HepG2 (cell line): Measurements from ENCODE around the gene OTUB2. TPM values are rescaled to one million over a fixed set of nuclear protein-coding genes. Genes with fewer than 3 reads are reported as not detected.

Source experiments
- AGO1 ChIP-seq: fragments of 200-400 bp; formaldehyde crosslinking; IDR thresholded peaks from 2 replicates; pipeline ENCODE4 v1.6.1; 2017; ENCODE audit warnings: mild to moderate bottlenecking, low read depth, low read length, moderate library complexity; ENCODE audit not compliant: poor library complexity, severe bottlenecking
- ARHGAP35 ChIP-seq: sonication (generic); formaldehyde crosslinking; IDR thresholded peaks from 2 replicates; pipeline ENCODE4 v1.9.0; 2022; ENCODE audit warnings: mild to moderate bottlenecking, inconsistent platforms, moderate library complexity, missing genetic modification reagents, borderline replicate concordance
- ARNT2 ChIP-seq: sonication (generic); formaldehyde crosslinking; IDR thresholded peaks from 2 replicates; pipeline ENCODE4 v1.8.0; 2022; ENCODE audit warnings: mild to moderate bottlenecking, low read depth, missing genetic modification reagents, moderate library complexity
- ASH2L ChIP-seq: fragments of 300-600, 200-600 bp; sonication (generic); IDR thresholded peaks from 2 replicates; pipeline ENCODE4 v1.7.0; 2017; ENCODE audit warnings: low read depth, mild to moderate bottlenecking, moderate library complexity, mixed read lengths, low read length; ENCODE audit not compliant: insufficient read length
- HMGA1 ChIP-seq: sonication (generic); formaldehyde crosslinking; conservative IDR thresholded peaks from 2 replicates; pipeline ENCODE4 v1.4.0; 2020; ENCODE audit warnings: missing genetic modification reagents
- MTF1 ChIP-seq: sonication (generic); formaldehyde crosslinking; IDR thresholded peaks from 2 replicates; pipeline ENCODE4 v1.5.0; 2020; ENCODE audit warnings: missing genetic modification reagents
- MXI1 ChIP-seq: IDR thresholded peaks from 3 replicates; pipeline ENCODE4 v1.6.1; 2012; ENCODE audit warnings: low read depth, low read length, inconsistent platforms, borderline replicate concordance
- NFATC3 ChIP-seq: sonication (generic); formaldehyde crosslinking; IDR thresholded peaks from 2 replicates; pipeline ENCODE4 v1.5.1; 2020; ENCODE audit warnings: mild to moderate bottlenecking, missing genetic modification reagents
- POLR2AphosphoS5 ChIP-seq: IDR thresholded peaks from 2 replicates; pipeline ENCODE4 v1.6.1; 2012; ENCODE audit warnings: low read depth, low read length
- TAF15 ChIP-seq: fragments of 200-400 bp; formaldehyde crosslinking; IDR thresholded peaks from one replicate; pipeline ENCODE4 v1.6.1; 2018; ENCODE audit warnings: mild to moderate bottlenecking, low read depth, low read length; ENCODE audit not compliant: poor library complexity, severe bottlenecking
- ZBTB39 ChIP-seq: sonication (generic); formaldehyde crosslinking; IDR thresholded peaks from 2 replicates; pipeline ENCODE4 v1.5.0; 2020; ENCODE audit warnings: missing genetic modification reagents
- ZKSCAN1 ChIP-seq: fragments of 150-350 bp; IDR thresholded peaks from 2 replicates; pipeline ENCODE4 v1.6.1; 2014; ENCODE audit warnings: low read length
- ZNF205 ChIP-seq: IDR thresholded peaks from 2 replicates; pipeline ENCODE4 v1.6.1; 2018; ENCODE audit warnings: missing biosample characterization, missing genetic modification reagents
- ZNF407 ChIP-seq: sonication (generic); formaldehyde crosslinking; IDR thresholded peaks from one replicate; pipeline ENCODE4 v1.5.1; 2020; ENCODE audit warnings: mild to moderate bottlenecking, missing genetic modification reagents; ENCODE audit errors: not compliant biosample characterization
- ZNF672 ChIP-seq: sonication (generic); formaldehyde crosslinking; IDR thresholded peaks from 2 replicates; pipeline ENCODE4 v1.8.1; 2022; ENCODE audit warnings: missing genetic modification reagents
- ZXDC ChIP-seq: sonication (generic); formaldehyde crosslinking; IDR thresholded peaks from 2 replicates; pipeline ENCODE4 v1.5.0; 2020; ENCODE audit warnings: mild to moderate bottlenecking, missing genetic modification reagents
- polyA plus RNA-seq, 8 experiments: library from polyadenylated mRNA; depleted of rRNA in 3 of 8; stranded (reverse) in 7 of 8; unstranded in 1 of 8; fragments of >200 nt; fragmentation: Illumina TruSeq in 4 of 8; extraction: Trizol in 4 of 8; gene quantifications; 2 replicates each; pipeline versions ENCODE4 v1.2.1 to v1.2.3, GENCODE V29; 2011 to 2016; ENCODE audit warnings: low read depth in 4 of 8, missing spikeins in 1 of 8, mixed read lengths in 1 of 8; ENCODE audit not compliant: insufficient read depth in 1 of 8
- total RNA-seq, 5 experiments: library from RNA; depleted of rRNA; stranded (reverse); fragments of >200 nt; fragmentation: Illumina TruSeq; extraction: Trizol; gene quantifications; 2 replicates each; pipeline ENCODE4 v1.2.3, GENCODE V29; 2016; ENCODE audit warnings: low read depth in 1 of 5

Gene OTUB2
- total and polyA plus RNA-seq, 2 of the 13 experiments (the other 11 are each of a cell fraction or from before 2014, with no cell fraction given) = 2.2 to 2.4 TPM

- TF ChIP-seq ZNF672 (no peak), ZXDC (CRISPR knock-in tag) (no peak), ZNF205 (CRISPR knock-in tag) (no peak), TAF15 (no peak), HMGA1 (CRISPR knock-in tag) (no peak), AGO1 (no peak), MXI1 (no peak), POLR2AphosphoS5 (no peak), MTF1 (CRISPR knock-in tag) (no peak), NFATC3 (no peak), ZKSCAN1 (no peak), ASH2L (no peak), ZBTB39 (CRISPR knock-in tag) (no peak), ARHGAP35 (CRISPR knock-in tag) (no peak), ZNF407 (CRISPR knock-in tag) (no peak), ARNT2 (CRISPR knock-in tag) (no peak)
Observed at GRCh38 chr14:94001501-94002396, 24.4 kb upstream of the OTUB2 start (continued).
